Hippocampal formation (tissue), 2 donors: ENCODE results near the gene PDPK1.
"Not testable (repeated sequence)": the region's sequence is repeated elsewhere in the genome, so short reads cannot be mapped to it uniquely, and the experiment has no call there.

Experiments
- DNase-seq, 2 donors: peaks; one replicate each; lab custom pipeline; 2025; lab: John Stamatoyannopoulos, UW

Gene PDPK1

DNA sequence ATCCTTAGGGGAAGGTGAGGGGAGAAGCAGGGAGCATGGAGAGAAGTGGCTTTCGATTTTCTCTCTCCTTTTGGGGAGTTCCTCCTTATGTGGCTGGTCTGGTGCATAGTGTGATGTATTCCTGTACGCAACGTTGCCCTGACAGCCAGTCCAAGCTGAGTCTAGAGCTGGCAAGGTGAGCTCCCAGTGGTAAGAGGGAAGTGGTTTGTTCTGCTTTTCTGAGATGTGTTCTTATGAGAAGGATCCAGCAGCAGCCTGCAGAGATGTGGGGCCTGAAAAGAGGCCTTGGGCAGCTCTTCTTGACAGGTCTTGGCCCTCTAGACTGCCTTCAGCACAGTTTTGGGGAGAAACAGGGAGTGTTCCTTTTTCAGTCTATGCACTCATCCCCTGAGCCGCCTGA is 3.1 kb downstream of the PDPK1 start:
- not testable (repeated sequence) for DNase-seq

GRCh38 chr16:2541409-2541808 is 3.6 kb downstream of the PDPK1 start:
- DNase-seq, result not testable (repeated sequence)

- not testable (repeated sequence) for DNase-seq
Observed at GRCh38 chr16:2543771-2544170, 6.0 kb downstream of the PDPK1 start.

- DNase-seq, result not testable (repeated sequence)
Observed at GRCh38 chr16:2550283-2550878, 12.6 kb downstream of the PDPK1 start.

- not testable (repeated sequence) for DNase-seq
Observed at GRCh38 chr16:2551420-2551889, 13.6 kb downstream of the PDPK1 start.

GRCh38 chr16:2554709-2555425 is 17.0 kb downstream of the PDPK1 start:
- not testable (repeated sequence) for DNase-seq

DNA sequence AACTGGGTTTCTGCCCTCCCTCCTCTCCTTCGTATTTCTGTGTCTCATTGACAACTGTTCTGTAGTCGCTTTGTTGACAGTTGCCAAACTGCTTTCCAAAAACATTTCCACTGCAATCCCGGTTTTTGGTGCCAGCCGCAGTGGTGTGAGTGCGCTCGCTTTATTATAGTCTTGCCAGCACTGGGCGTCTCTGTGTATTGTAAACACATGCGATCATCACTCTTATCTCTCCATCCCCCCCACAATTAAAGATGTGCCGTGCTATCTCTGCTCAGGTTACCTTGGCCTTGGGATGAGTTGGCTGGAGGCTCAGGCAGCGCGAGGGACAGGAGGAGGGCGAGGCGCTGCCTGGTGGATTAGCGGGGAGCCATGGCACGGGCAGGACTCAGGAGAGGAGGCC is 19.3 kb downstream of the PDPK1 start:
- not testable (repeated sequence) for DNase-seq

GRCh38 chr16:2560131-2560797 is 22.4 kb downstream of the PDPK1 start:
- not testable (repeated sequence) for DNase-seq

DNA sequence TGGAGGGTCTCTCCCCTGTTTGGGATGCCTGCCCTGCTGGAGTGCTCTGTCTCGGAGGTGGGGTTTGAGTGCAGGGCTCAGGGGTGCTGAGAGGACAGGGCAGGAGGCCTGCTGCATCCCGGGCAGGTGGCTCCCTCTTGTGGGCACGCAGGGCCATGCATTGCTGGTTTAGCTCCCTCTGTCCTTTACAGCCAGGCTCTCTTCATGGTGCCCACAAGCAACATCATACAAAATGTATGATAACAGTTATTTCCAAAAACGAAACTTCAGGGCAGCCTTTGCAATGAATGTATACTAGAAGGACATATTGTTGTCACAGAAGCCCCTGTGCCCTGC is 22.9 kb downstream of the PDPK1 start:
- not testable (repeated sequence) for DNase-seq

GRCh38 chr16:2567506-2567905 is 29.7 kb downstream of the PDPK1 start:
- DNase-seq, result not testable (repeated sequence)

DNA sequence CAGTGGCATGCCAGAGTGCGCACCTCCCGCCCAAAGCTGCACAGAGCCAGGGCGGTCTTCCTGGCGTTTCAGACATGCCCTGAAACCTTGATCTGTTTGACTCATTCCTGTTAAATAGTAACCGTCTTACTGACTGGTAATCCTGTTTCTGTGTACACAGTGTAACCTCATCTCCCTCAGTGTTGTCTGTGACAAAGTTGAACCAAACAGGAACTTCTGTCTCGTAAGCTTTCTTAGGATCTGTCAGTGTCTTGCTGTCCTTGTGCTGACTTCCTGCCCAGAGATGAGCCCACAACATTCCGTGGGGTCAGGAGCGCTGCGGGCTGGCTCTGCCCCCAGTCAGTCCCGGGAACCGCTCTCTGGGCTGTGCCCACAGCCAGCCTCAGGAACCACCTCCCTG is 30.8 kb downstream of the PDPK1 start:
- DNase-seq, result not testable (repeated sequence)

DNA sequence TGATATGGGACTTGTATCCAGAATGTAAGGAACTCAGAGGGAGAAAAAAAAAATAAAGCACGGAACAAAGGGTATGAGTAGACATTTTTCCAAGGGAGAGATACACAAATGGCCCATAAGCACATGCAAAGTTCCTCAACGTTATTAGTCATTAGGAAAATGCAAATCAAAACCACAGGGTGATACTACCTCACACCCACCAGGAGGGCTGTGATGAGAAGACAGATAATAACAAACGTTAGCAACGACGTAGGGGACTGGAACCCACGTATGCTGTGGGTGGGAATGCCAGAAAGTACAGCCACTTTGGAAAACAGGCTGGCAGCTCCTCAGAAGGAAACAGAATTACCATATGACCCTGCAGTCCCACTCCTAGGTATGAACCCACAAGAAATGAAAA is 34.9 kb downstream of the PDPK1 start:
- DNase-seq, result not testable (repeated sequence)

- DNase-seq, result not testable (repeated sequence)
Observed at GRCh38 chr16:2575839-2576238, 38.0 kb downstream of the PDPK1 start.

DNA sequence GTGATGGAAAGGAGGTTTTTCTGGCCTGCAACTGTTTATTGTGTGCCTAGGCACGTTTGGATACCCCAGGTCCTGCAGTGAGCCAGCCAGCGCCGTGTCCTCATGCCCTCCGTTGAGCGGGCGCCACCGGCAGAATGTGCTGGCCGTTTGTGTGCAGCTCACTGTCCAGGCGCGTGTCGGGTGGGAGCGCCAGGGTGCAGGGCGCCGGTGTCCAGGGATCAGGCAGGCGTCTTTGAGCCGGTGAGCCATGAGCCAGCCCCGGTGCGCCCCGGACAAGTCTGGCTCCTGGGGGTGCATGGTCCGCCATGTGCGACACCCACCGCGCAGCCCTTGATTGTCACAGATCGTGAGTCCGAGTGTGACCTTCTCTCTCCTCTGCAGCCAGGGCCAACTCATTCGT is 39.2 kb downstream of the PDPK1 start:
- DNase-seq, result not testable (repeated sequence)

DNA sequence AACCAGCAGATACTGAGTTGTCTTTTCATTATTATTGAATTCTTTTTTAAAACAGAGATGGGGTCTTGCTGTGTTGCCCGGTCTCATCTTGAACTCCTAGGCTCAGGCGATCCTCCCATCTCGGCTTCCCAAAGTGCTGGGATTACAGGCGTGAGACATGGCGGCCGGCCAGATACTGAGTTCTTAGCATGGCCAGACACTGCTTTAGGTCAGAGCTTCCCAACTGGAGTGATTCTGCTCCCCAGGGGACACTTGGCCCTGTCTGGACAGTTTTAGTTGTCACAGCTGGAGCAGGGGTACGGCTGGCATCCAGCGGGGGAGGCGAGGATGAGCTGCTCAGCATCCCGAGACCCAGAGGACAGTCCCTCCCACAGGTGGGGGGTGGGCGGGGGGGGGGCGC is 41.1 kb downstream of the PDPK1 start:
- DNase-seq, result not testable (repeated sequence)

- not testable (repeated sequence) for DNase-seq
Observed at GRCh38 chr16:2580143-2580542, 42.3 kb downstream of the PDPK1 start.

GRCh38 chr16:2580818-2581217 is 43.0 kb downstream of the PDPK1 start:
- DNase-seq, result not testable (repeated sequence)

DNA sequence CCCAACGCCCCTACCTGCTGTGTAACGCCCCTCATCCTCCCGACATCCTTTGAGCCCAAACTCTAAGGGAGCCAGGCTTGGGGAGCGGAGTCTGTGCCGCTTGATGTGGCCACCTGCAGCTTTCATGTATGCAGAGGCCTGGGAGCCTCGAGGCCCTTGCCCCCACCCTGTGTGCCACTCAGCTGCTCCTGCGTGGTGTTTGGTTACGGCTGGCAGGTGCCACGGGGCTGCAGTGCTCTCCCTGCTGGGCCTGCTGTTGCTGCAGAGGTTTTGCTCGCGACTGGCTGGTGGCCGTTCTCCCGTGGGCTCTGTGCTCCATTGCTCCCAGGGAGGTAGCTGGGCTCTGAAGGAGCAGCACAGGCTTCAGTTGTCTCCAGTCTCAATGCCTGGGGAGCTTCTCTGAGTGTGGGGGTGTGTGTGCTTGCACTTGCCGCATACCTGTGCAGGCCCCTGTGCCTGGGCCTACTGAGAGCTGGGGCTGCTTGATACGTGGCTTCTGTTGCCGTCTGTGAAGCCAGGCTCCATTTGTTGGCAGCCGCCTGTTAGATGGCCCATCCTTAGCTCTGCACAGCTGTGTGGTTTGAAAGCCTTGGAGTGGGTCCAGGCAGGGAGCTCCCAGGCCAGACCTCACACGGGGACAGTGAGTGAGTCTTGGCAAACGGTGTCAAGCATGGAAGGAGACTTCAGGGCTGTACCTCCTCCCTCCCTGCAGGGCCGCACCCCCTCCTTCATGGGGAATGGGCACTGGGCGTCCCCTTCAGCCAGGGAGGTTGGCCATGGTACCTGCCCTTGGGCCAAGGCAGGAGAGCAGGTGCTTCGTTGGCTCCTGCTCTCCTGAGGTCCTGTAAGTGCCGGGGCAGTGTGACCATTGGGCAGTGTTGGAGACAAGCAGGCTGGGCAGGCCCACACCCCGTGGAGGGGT is 47.2 kb downstream of the PDPK1 start:
- peak in 1 of 2 donors; percentile 25 for DNase-seq

DNA sequence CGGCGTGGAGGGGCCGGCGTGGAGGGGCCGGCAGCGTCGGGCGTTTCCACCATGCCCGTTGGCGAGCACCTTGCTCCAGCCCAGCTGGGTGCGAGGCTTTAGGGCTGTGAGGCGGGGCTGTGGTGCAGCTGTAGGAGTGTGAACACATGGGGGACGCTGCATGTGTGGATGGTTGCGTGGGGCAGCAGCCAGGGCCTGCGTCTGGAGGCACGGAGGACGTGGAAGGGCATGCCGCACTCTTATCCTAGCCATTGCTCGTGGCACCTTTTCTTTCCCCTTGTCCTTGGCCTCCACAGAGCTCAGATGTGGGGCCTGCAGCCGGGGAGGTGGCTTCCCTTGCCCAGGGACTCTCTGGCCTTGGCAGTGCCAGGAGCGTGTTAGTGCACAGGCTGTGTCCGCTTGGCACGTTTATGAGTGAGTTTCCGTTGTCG is 47.8 kb downstream of the PDPK1 start:
- DNase-seq, result no peak

DNA sequence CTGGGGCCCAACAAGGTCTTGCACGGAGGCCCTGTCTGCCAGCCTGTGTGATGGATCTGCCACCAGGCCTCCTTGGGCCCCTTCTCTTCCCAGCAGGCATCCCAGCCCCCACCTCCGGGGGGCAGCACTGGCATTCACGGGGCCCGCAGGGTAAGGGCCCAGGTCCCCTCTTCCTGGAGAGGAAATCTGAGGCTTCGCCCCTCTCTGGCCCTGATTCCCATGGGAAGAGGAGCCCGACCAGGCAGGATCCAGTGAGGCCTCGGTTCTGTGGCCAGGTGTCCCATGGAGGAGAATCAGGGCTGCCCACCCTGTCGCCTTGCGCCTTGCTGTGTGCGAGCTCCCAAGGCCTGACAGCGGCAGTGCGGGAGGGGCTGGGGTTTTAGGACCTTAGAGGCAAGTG is 48.4 kb downstream of the PDPK1 start:
- no peak for DNase-seq

- peak in 1 of 2 donors; percentile 14 for DNase-seq
Observed at GRCh38 chr16:2586901-2587480, 49.2 kb downstream of the PDPK1 start.
